Nephron progenitor cell (in vitro differentiated cells): ENCODE results near the gene EDEM3.
"Not testable (repeated sequence)": the region's sequence is repeated elsewhere in the genome, so short reads cannot be mapped to it uniquely, and the experiment has no call there.

Experiments
- DNase-seq: peaks from one replicate; pipeline ENCODE4 v3.0.0; 2021
- H3K27ac Mint-ChIP-seq: 2 replicates; pipeline ENCODE4 v1.8.0; 2021; ENCODE audit warnings: mild to moderate bottlenecking, moderate library complexity, mixed read lengths
- H3K27me3 Mint-ChIP-seq: 2 replicates; pipeline ENCODE4 v1.8.0; 2021; ENCODE audit warnings: mild to moderate bottlenecking, low read depth, mixed read lengths; ENCODE audit not compliant: poor library complexity
- H3K36me3 Mint-ChIP-seq: 2 replicates; pipeline ENCODE4 v1.8.0; 2021; ENCODE audit warnings: low read depth, mixed read lengths
- H3K4me1 Mint-ChIP-seq: 2 replicates; pipeline ENCODE4 v1.8.0; 2021; ENCODE audit warnings: mixed read lengths
- H3K4me3 Mint-ChIP-seq: 2 replicates; pipeline ENCODE4 v1.8.0; 2021; ENCODE audit warnings: mild to moderate bottlenecking, moderate library complexity, mixed read lengths
- H3K9me3 Mint-ChIP-seq: 2 replicates; pipeline ENCODE4 v1.8.0; 2021; ENCODE audit warnings: mild to moderate bottlenecking, moderate library complexity, mixed read lengths
- TF ChIP-seq, protein P1 (sequence below): fragments of 200-600 bp; sonication (generic); IDR thresholded peaks from 2 replicates; pipeline ENCODE4 v1.5.0; 2021; ENCODE audit warnings: antibody characterized with exemption

The EDEM3 gene

DNA sequence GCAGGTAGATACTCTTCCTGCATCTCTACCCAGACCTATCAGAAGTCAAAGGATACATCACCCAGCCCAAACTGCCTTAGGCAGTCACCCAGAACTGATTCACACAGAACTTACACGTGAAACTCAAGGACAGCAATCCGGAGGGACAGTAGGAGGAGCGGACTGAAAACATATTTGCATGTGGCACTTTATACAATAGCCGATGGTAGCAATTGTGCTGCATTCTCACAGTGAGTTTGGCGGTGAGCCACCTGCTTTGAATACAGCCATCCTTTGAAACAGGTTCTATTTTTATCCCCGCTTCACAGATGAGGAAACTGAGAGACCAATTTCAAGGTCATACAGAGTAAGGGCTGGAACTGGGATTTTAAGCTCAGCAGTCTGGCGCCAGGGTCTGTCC is 69.5 kb downstream of the EDEM3 start:
- no peaks in the 10 kb centered on the region for H3K36me3 Mint-ChIP-seq
- no peak overlapping the region for H3K27ac Mint-ChIP-seq
- peaks cover 19% of the 10 kb centered on the region for H3K9me3 Mint-ChIP-seq
- DNase-seq = no peak
- TF ChIP-seq, protein P1, sequence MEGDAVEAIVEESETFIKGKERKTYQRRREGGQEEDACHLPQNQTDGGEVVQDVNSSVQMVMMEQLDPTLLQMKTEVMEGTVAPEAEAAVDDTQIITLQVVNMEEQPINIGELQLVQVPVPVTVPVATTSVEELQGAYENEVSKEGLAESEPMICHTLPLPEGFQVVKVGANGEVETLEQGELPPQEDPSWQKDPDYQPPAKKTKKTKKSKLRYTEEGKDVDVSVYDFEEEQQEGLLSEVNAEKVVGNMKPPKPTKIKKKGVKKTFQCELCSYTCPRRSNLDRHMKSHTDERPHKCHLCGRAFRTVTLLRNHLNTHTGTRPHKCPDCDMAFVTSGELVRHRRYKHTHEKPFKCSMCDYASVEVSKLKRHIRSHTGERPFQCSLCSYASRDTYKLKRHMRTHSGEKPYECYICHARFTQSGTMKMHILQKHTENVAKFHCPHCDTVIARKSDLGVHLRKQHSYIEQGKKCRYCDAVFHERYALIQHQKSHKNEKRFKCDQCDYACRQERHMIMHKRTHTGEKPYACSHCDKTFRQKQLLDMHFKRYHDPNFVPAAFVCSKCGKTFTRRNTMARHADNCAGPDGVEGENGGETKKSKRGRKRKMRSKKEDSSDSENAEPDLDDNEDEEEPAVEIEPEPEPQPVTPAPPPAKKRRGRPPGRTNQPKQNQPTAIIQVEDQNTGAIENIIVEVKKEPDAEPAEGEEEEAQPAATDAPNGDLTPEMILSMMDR = no peak
- peaks cover 7% of the 10 kb centered on the region for H3K27me3 Mint-ChIP-seq
- H3K4me3 Mint-ChIP-seq = no peak overlapping the region
- H3K4me1 Mint-ChIP-seq = no peaks in the 10 kb centered on the region

- Mint-ChIP-seq H3K4me1 (no peaks in the 10 kb centered on the region), H3K4me3 (no peak overlapping the region), H3K9me3 (peaks cover 21% of the 10 kb centered on the region), H3K27me3 (peaks cover 7% of the 10 kb centered on the region), H3K27ac (no peak overlapping the region), H3K36me3 (no peaks in the 10 kb centered on the region)
- DNase-seq = no peak
- TF ChIP-seq, protein P1 = no peak
Measured at GRCh38 chr1:184684285-184685074, 70.2 kb downstream of the EDEM3 start.

- DNase-seq = no peak
- H3K4me3 Mint-ChIP-seq = no peak overlapping the region
- peaks cover 7% of the 10 kb centered on the region for H3K27me3 Mint-ChIP-seq
- TF ChIP-seq, protein P1 = no peak
- H3K27ac Mint-ChIP-seq = no peak overlapping the region
- peaks cover 25% of the 10 kb centered on the region for H3K9me3 Mint-ChIP-seq
- H3K4me1 Mint-ChIP-seq = no peaks in the 10 kb centered on the region
- no peaks in the 10 kb centered on the region for H3K36me3 Mint-ChIP-seq
Measured at GRCh38 chr1:184682956-184683355, 71.7 kb downstream of the EDEM3 start.

GRCh38 chr1:184680611-184681225 is 73.9 kb downstream of the EDEM3 start:
- H3K27me3 Mint-ChIP-seq, H3K4me3 Mint-ChIP-seq, H3K36me3 Mint-ChIP-seq, H3K27ac Mint-ChIP-seq, DNase-seq, H3K4me1 Mint-ChIP-seq: not testable (repeated sequence)
- peaks cover 25% of the 10 kb centered on the region for H3K9me3 Mint-ChIP-seq

GRCh38 chr1:184679472-184679871 is 75.2 kb downstream of the EDEM3 start:
- peaks cover 25% of the 10 kb centered on the region for H3K9me3 Mint-ChIP-seq
- H3K4me3 Mint-ChIP-seq, DNase-seq, H3K27ac Mint-ChIP-seq, H3K27me3 Mint-ChIP-seq, H3K4me1 Mint-ChIP-seq, H3K36me3 Mint-ChIP-seq: not testable (repeated sequence)

DNA sequence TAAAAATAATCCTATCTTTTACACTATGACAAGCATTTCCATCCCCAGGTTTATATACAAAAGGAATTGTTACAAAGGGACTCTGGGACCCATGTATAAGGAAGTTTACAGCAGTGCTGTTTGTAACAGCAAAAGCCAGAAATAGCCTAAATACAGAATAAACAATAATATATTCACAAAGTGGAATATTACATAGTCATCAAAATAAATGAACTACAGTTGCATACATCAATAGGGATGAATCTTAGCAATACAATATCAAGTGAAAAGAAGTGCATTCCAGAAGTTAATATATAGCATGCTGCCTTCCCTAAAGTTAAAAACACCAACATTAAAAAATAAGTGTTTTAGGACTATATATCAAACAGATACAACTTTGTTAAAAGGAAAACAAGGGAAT is 77.3 kb downstream of the EDEM3 start:
- H3K4me1 Mint-ChIP-seq = peaks cover 9% of the 10 kb centered on the region
- TF ChIP-seq, protein P1 = no peak
- H3K36me3 Mint-ChIP-seq = no peaks in the 10 kb centered on the region
- no peak overlapping the region for H3K4me3 Mint-ChIP-seq
- no peak overlapping the region for H3K27ac Mint-ChIP-seq
- H3K27me3 Mint-ChIP-seq = no peaks in the 10 kb centered on the region
- DNase-seq = no peak
- peaks cover 24% of the 10 kb centered on the region for H3K9me3 Mint-ChIP-seq

- Mint-ChIP-seq H3K36me3 (no peaks in the 10 kb centered on the region), H3K4me3 (no peak overlapping the region), H3K27ac (no peak overlapping the region), H3K27me3 (no peaks in the 10 kb centered on the region), H3K4me1 (peaks cover 15% of the 10 kb centered on the region), H3K9me3 (no peaks in the 10 kb centered on the region)
- no peak for DNase-seq
- TF ChIP-seq, protein P1 = no peak
Measured at GRCh38 chr1:184673305-184673704, 81.4 kb downstream of the EDEM3 start.
